Endothelial cell of umbilical vein (primary cell): ENCODE data around the gene CTSL. TPM values are rescaled to one million over a fixed set of nuclear protein-coding genes. Genes with fewer than 3 reads are reported as not detected.

ENCODE experiments used
- BruUV-seq: library from RNA; stranded (reverse); fragments of 400-500 nt; replicated peaks from 2 replicates; lab custom pipeline; 2021; lab: Mats Ljungman, UMichigan
- CTCF ChIA-PET: fragments of 300-600, 350-600 bp; sonication (Branson Sonifier 250); formaldehyde crosslinking; loops from one replicate; lab custom pipeline; 2021; ENCODE audit warnings: antibody characterized with exemption, inconsistent platforms; lab: Charles Lee
- POLR2A ChIA-PET: fragments of 300-600, 350-600 bp; sonication (Branson Sonifier 250); formaldehyde crosslinking; loops from one replicate; lab custom pipeline; 2021; ENCODE audit warnings: antibody characterized with exemption, inconsistent platforms; lab: Charles Lee
- DNase-seq: peaks from one replicate; pipeline ENCODE4 v3.0.0-alpha.2; 2011; ENCODE audit warnings: low read depth, low spot score
- FAIRE-seq: peaks from 2 replicates; lab custom pipeline; 2011; peaks lifted over from hg19 to GRCh38; lab: Jason Lieb, UNC
- H2AFZ ChIP-seq: 2 replicates; pipeline ENCODE4 v1.6.0; 2012; ENCODE audit warnings: low read depth, low read length, control low read depth, inconsistent platforms
- H3K27ac ChIP-seq: 2 replicates; pipeline ENCODE4 v1.5.1; 2011; ENCODE audit warnings: low read depth, mild to moderate bottlenecking, control low read depth, low read length, moderate library complexity; ENCODE audit not compliant: insufficient read depth
- H3K27me3 ChIP-seq, 2 experiments: 2 replicates each; pipeline versions ENCODE4 v1.6.0 to v1.6.1; 2011; ENCODE audit warnings: low read length in 2 of 2, mixed read lengths in 1 of 2; ENCODE audit not compliant: control insufficient read depth in 2 of 2, insufficient read depth in 2 of 2
- H3K36me3 ChIP-seq, 2 experiments: 2 replicates in 1 of 2; 3 replicates in 1 of 2; pipeline ENCODE4 v1.5.1; 2011; ENCODE audit warnings: low read length in 2 of 2, mild to moderate bottlenecking in 1 of 2, moderate library complexity in 1 of 2; ENCODE audit not compliant: control insufficient read depth in 2 of 2, insufficient read depth in 2 of 2; ENCODE audit errors: extremely low read depth in 1 of 2
- H3K4me1 ChIP-seq: 3 replicates; pipeline ENCODE4 v1.5.1; 2011; ENCODE audit warnings: mild to moderate bottlenecking, low read length; ENCODE audit not compliant: control insufficient read depth, insufficient read depth; ENCODE audit errors: extremely low read depth
- H3K4me2 ChIP-seq: 2 replicates; pipeline ENCODE4 v1.6.1; 2011; ENCODE audit warnings: low read length, control low read depth, mixed read lengths; ENCODE audit not compliant: insufficient read depth
- H3K4me3 ChIP-seq, 3 experiments: fragments of 200-600 bp in 1 of 3; sonication (generic), shearing (Covaris generic) in 1 of 3; replicated peaks in 1 of 3; 2 replicates each; pipeline ENCODE4 v1.5.1; 2011 to 2016; ENCODE audit warnings: control low read depth in 3 of 3, low read length in 3 of 3, mild to moderate bottlenecking in 2 of 3, inconsistent platforms in 1 of 3, low read depth in 1 of 3, moderate library complexity in 1 of 3; ENCODE audit not compliant: insufficient read depth in 1 of 3
- H3K79me2 ChIP-seq: 2 replicates; pipeline ENCODE4 v1.6.0; 2012; ENCODE audit warnings: low read length, inconsistent platforms; ENCODE audit not compliant: control insufficient read depth, insufficient read depth
- H3K9ac ChIP-seq: replicated peaks from 2 replicates; pipeline ENCODE3; 2011; ENCODE audit warnings: low read length, control low read depth; ENCODE audit not compliant: insufficient read depth; ENCODE audit errors: extremely low read depth
- H3K9me1 ChIP-seq: replicated peaks from 3 replicates; pipeline ENCODE4 v1.6.0; 2011; ENCODE audit warnings: mild to moderate bottlenecking, low read length; ENCODE audit not compliant: control insufficient read depth, insufficient read depth; ENCODE audit errors: extremely low read depth
- H3K9me3 ChIP-seq: replicated peaks from 2 replicates; pipeline ENCODE4 v1.5.1; 2012; ENCODE audit warnings: low read length, inconsistent platforms; ENCODE audit not compliant: control insufficient read depth, insufficient read depth
- H4K20me1 ChIP-seq: replicated peaks from 2 replicates; pipeline ENCODE3; 2011; ENCODE audit warnings: mild to moderate bottlenecking, low read length; ENCODE audit not compliant: control insufficient read depth, insufficient read depth; ENCODE audit errors: extremely low read depth
- CTCF ChIP-seq, 2 donors: IDR thresholded peaks; 1 replicate in 1 of 2; 2 replicates in 1 of 2; pipeline ENCODE4 v1.5.1; 2011; ENCODE audit warnings: low read length in 2 of 2, mild to moderate bottlenecking in 2 of 2, moderate library complexity in 2 of 2, control low read depth in 1 of 2, inconsistent platforms in 1 of 2, low read depth in 1 of 2; ENCODE audit not compliant: insufficient read depth in 1 of 2; ENCODE audit errors: extremely low read depth in 1 of 2
- EZH2 ChIP-seq: IDR thresholded peaks from 2 replicates; pipeline ENCODE4 v1.6.1; 2012; ENCODE audit warnings: borderline replicate concordance, low read depth, mild to moderate bottlenecking, moderate library complexity, low read length, inconsistent platforms; ENCODE audit not compliant: severe bottlenecking
- FOS ChIP-seq: IDR thresholded peaks from 2 replicates; pipeline ENCODE4 v1.6.1; 2011; ENCODE audit warnings: mild to moderate bottlenecking, low read length, moderate library complexity, borderline replicate concordance; ENCODE audit not compliant: insufficient read depth
- GATA2 ChIP-seq: IDR thresholded peaks from 2 replicates; pipeline ENCODE4 v1.7.0; 2011; ENCODE audit warnings: low read depth, mild to moderate bottlenecking, moderate library complexity, mixed read lengths, low read length; ENCODE audit not compliant: insufficient read length, insufficient read depth
- JUN ChIP-seq: IDR thresholded peaks from 2 replicates; pipeline ENCODE4 v1.6.1; 2011; ENCODE audit warnings: borderline replicate concordance, low read depth; ENCODE audit not compliant: insufficient read length, insufficient read depth
- MYC ChIP-seq: IDR thresholded peaks from one replicate; pipeline ENCODE4 v1.6.1; 2011; ENCODE audit warnings: mild to moderate bottlenecking, low read depth, low read length
- POLR2A ChIP-seq: IDR thresholded peaks from 2 replicates; pipeline ENCODE4 v1.6.1; 2012; ENCODE audit warnings: low read depth, mild to moderate bottlenecking, control low read depth, low read length
- POLR2AphosphoS5 ChIP-seq: IDR thresholded peaks from 2 replicates; pipeline ENCODE4 v1.6.1; 2012; ENCODE audit warnings: low read depth, mild to moderate bottlenecking, control low read depth, low read length, moderate library complexity; ENCODE audit not compliant: insufficient read depth
- dilution Hi-C: fragments of 300-500 bp; cut with MboI; formaldehyde crosslinking; loops from one replicate; pipeline ENCODE4 v1.15.0; 2019; ENCODE audit warnings: low sequenced_read_pairs; ENCODE audit not compliant: extremely low pct_ligation_motif_present
- intact Hi-C: fragments of 100-400 bp; cut with micrococcal nuclease; formaldehyde crosslinking; loops from one replicate; pipeline ENCODE4 v1.10.0; 2022
- polyA plus RNA-seq, 4 experiments: library from polyadenylated mRNA; depleted of rRNA in 3 of 4; stranded (reverse) in 3 of 4; unstranded in 1 of 4; fragments of >200 nt; gene quantifications; 2 replicates each; pipeline versions ENCODE4 v1.2.1 to v1.2.3, GENCODE V29; 2011 to 2012; ENCODE audit warnings: missing spikeins in 1 of 4
- total RNA-seq: library from RNA; stranded (reverse); gene quantifications from 2 replicates; pipeline ENCODE4 v1.2.3, GENCODE V29; 2021
- TF ChIP-seq, protein P1 (sequence below): IDR thresholded peaks from 2 replicates; pipeline ENCODE4 v1.6.1; 2011; ENCODE audit not compliant: insufficient read depth, insufficient read length

Gene CTSL
- total and polyA plus RNA-seq, 2 donors (not counting 3 experiments of a cell fraction or from before 2014, with no cell fraction given): 98.4 to 107 TPM

DNA sequence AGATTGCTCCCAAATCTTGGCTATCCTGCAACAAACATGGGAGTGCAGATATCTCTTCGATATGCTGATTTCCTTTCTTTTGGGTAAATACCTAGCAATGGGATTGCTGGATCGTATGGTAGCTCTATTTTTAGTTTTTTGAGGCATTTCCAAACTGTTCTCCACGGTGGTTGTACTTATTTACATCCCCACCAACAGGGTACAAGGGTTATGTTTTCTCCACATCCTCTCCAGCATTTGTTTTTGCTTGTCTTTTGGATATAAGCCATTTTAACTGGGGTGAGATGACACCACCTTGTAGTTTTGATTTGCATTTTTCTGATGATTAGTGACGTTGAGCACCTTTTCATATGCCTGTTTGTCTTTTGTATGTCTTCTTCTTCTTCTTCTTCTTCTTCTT lies 20.3 kb downstream of the CTSL start:
- no peak for DNase-seq
- intact Hi-C loops (no loop called here), dilution Hi-C loops (no loop called here)
- BruUV-seq: no TSS peak
- H3K27me3 ChIP-seq: no peaks in the 10 kb centered on the region
- no peaks in the 10 kb centered on the region for H3K9me3 ChIP-seq
- no peaks in the 10 kb centered on the region for H3K36me3 ChIP-seq
- TF ChIP-seq GATA2: no peak
- TF ChIP-seq MYC: no peak
- TF ChIP-seq EZH2: no peak
- TF ChIP-seq JUN: no peak
- no peak for TF ChIP-seq CTCF (IDR thresholded peaks at IDR 0.05; ENCODE audit: extremely low read depth in 1 of 2, insufficient read depth in 1 of 2, low read depth in 1 of 2, low read length in 2 of 2)
- no peak for TF ChIP-seq POLR2A
- TF ChIP-seq, protein P1, sequence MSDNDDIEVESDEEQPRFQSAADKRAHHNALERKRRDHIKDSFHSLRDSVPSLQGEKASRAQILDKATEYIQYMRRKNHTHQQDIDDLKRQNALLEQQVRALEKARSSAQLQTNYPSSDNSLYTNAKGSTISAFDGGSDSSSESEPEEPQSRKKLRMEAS: no peak
- TF ChIP-seq FOS: no peak
- TF ChIP-seq POLR2AphosphoS5: no peak
- H3K9ac ChIP-seq: no peak overlapping the region
- ChIA-PET CTCF (interaction anchor here (0.7 kb wide), 1 partner anchor 20 kb away, joined by 3 read pairs; the partner anchor contains the start of gene CTSL), POLR2A (no interaction called here)
- H3K4me1 ChIP-seq: peaks cover 13% of the 10 kb centered on the region
- no peaks in the 10 kb centered on the region for H3K79me2 ChIP-seq
- H3K27ac ChIP-seq: no peak overlapping the region
- H3K4me3 ChIP-seq: no peak overlapping the region
- no peak overlapping the region for H2AFZ ChIP-seq
- H3K4me2 ChIP-seq: no peak overlapping the region
- no peak for FAIRE-seq
- H3K9me1 ChIP-seq: no peaks in the 10 kb centered on the region
- no peaks in the 10 kb centered on the region for H4K20me1 ChIP-seq
